Measurements from ENCODE around the gene CACYBP. TPM values are rescaled to one million over a fixed set of nuclear protein-coding genes. Genes with fewer than 3 reads are reported as not detected.
A peak's percentile ranks its signal among the peaks of the same experiment; 100 is the strongest.

The CACYBP gene
- polyA plus RNA-seq, 1 donor (not counting 4 experiments of a cell fraction or from before 2014, with no cell fraction given), result 59.3 TPM

DNA sequence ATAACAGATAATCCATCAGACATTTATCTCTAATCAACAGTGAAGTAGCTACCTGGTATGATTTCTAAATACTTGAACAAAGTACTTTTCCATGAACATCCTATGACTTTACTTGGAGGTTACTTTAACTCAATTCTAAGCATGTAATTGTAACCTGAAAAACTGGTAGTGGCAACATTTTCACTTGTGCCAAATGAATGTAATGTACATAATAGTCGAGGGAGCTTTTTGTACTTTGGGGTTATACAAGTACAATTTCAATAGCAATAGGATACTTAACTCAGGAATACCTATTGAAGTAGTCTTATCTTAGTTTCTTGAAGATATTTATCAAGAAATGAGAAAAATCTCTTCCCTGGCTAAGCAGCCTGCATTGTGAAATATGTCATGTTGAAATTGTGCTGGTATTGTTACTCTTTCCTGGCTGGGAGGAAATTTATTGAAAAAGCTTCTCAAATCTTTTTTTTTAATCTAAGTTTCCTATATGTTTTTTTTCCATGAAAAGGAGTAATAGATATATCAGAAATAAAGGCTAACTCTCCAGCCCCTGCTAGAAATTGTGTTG, 33.7 kb upstream of the CACYBP start:
- TF ChIP-seq, protein P1, sequence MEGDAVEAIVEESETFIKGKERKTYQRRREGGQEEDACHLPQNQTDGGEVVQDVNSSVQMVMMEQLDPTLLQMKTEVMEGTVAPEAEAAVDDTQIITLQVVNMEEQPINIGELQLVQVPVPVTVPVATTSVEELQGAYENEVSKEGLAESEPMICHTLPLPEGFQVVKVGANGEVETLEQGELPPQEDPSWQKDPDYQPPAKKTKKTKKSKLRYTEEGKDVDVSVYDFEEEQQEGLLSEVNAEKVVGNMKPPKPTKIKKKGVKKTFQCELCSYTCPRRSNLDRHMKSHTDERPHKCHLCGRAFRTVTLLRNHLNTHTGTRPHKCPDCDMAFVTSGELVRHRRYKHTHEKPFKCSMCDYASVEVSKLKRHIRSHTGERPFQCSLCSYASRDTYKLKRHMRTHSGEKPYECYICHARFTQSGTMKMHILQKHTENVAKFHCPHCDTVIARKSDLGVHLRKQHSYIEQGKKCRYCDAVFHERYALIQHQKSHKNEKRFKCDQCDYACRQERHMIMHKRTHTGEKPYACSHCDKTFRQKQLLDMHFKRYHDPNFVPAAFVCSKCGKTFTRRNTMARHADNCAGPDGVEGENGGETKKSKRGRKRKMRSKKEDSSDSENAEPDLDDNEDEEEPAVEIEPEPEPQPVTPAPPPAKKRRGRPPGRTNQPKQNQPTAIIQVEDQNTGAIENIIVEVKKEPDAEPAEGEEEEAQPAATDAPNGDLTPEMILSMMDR (optimal IDR thresholded peaks at IDR 0.05 in 1 of 3, IDR thresholded peaks at IDR 0.05 in 1 of 3, conservative IDR thresholded peaks at IDR 0.05 in 1 of 3; ENCODE audit: extremely low read depth in 1 of 3, insufficient read depth in 2 of 3, low read length in 3 of 3), result no peak
- no peak for TF ChIP-seq EZH2 (IDR thresholded peaks at IDR 0.05; ENCODE audit: low read length)
- Histone ChIP-seq H3K4me3 (ENCODE audit: control insufficient read depth in 2 of 3, extremely low read depth in 1 of 3, insufficient read depth in 2 of 3, low read depth in 1 of 3, low read length in 3 of 3) (no peak overlapping the region), H3K9me1 (ENCODE audit: control insufficient read depth, extremely low read depth, insufficient read depth, low read length) (no peaks in the 10 kb centered on the region), H3K9me3 (ENCODE audit: control insufficient read depth, low read depth, low read length) (no peaks in the 10 kb centered on the region), H3K27me3 (ENCODE audit: control insufficient read depth, extremely low read depth, insufficient read depth, low read length) (no peaks in the 10 kb centered on the region), H3K36me3 (ENCODE audit: control insufficient read depth in 2 of 2, extremely low read depth in 1 of 2, insufficient read depth in 2 of 2, low read length in 2 of 2) (no peaks in the 10 kb centered on the region), H4K20me1 (ENCODE audit: control insufficient read depth, extremely low read depth, insufficient read depth, low read length) (no peaks in the 10 kb centered on the region), H3K4me1 (ENCODE audit: control insufficient read depth, extremely low read depth, insufficient read depth, low read length) (peaks cover 29% of the 10 kb centered on the region), H3K79me2 (ENCODE audit: control insufficient read depth, insufficient read depth, low read length) (no peaks in the 10 kb centered on the region), H2AFZ (ENCODE audit: control insufficient read depth, low read length) (no peak overlapping the region), H3K9ac (ENCODE audit: control insufficient read depth, extremely low read depth, insufficient read depth, low read length) (no peak overlapping the region), H3K4me2 (ENCODE audit: control insufficient read depth, extremely low read depth, insufficient read depth, low read depth, low read length) (peak overlapping the region; percentile 63), H3K27ac (ENCODE audit: control insufficient read depth, insufficient read depth, low read length) (no peak overlapping the region)
- DNase-seq (ENCODE audit: low read depth, low spot score), result no peak
- no peak for FAIRE-seq
- dilution Hi-C loops (cut with MboI; ENCODE audit: extremely low pct_ligation_motif_present, low sequenced_read_pairs), result no loop called here

DNA sequence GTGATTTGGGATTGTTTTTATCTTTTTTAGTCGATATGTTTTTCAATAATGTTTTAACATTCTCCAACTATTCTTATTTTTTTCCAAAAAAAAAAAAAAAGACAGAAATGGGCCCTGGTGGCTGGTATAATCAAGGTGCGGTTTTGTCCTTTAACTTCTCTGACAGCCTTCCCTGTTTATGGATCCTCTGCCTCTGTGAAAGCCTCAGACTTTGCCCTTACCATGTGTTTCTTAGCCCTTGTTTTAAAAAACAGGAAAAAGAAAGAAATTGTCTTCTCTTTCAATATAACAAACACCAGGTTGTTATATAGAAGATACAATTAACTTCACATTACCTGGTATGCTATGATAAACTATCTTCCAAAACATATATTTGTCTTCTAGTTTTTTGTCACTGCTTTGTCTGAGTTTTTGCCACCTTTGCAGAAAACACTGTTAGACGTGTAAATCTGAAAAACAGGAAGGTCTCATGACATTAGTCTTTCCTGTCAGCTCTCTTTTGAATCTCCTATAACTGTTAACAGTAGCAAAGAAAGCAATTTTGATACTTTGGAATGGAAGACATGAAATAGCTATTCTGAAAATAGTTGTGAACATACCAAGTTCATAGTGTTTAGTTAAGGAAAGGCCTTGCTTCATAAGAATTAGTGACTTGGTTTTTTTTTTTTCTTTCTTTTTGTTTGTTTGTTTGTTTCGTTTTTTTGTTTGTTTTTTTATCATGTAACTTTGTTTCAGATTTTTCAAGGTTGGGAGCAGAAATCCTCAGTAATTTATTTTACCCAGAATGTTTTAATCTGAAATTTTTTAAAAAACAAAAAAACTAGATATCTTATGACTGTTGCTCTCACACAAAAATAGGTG, 31.7 kb upstream of the CACYBP start:
- Histone ChIP-seq H3K9ac (ENCODE audit: control insufficient read depth, extremely low read depth, insufficient read depth, low read length) (no peak overlapping the region), H3K4me1 (ENCODE audit: control insufficient read depth, extremely low read depth, insufficient read depth, low read length) (peaks cover 32% of the 10 kb centered on the region), H3K27ac (ENCODE audit: control insufficient read depth, insufficient read depth, low read length) (no peak overlapping the region), H3K9me3 (ENCODE audit: control insufficient read depth, low read depth, low read length) (no peaks in the 10 kb centered on the region), H3K36me3 (ENCODE audit: control insufficient read depth in 2 of 2, extremely low read depth in 1 of 2, insufficient read depth in 2 of 2, low read length in 2 of 2) (no peaks in the 10 kb centered on the region), H4K20me1 (ENCODE audit: control insufficient read depth, extremely low read depth, insufficient read depth, low read length) (no peaks in the 10 kb centered on the region), H2AFZ (ENCODE audit: control insufficient read depth, low read length) (no peak overlapping the region), H3K27me3 (ENCODE audit: control insufficient read depth, extremely low read depth, insufficient read depth, low read length) (no peaks in the 10 kb centered on the region), H3K9me1 (ENCODE audit: control insufficient read depth, extremely low read depth, insufficient read depth, low read length) (no peaks in the 10 kb centered on the region), H3K4me2 (ENCODE audit: control insufficient read depth, extremely low read depth, insufficient read depth, low read depth, low read length) (no peak overlapping the region), H3K79me2 (ENCODE audit: control insufficient read depth, insufficient read depth, low read length) (no peaks in the 10 kb centered on the region), H3K4me3 (ENCODE audit: control insufficient read depth in 2 of 3, extremely low read depth in 1 of 3, insufficient read depth in 2 of 3, low read depth in 1 of 3, low read length in 3 of 3) (no peak overlapping the region)
- DNase-seq (ENCODE audit: low read depth, low spot score) (no peak), FAIRE-seq (no peak)
- dilution Hi-C loops (cut with MboI; ENCODE audit: extremely low pct_ligation_motif_present, low sequenced_read_pairs), result no loop called here
- no peak for TF ChIP-seq EZH2 (IDR thresholded peaks at IDR 0.05; ENCODE audit: low read length)
- TF ChIP-seq, protein P1 (optimal IDR thresholded peaks at IDR 0.05 in 1 of 3, IDR thresholded peaks at IDR 0.05 in 1 of 3, conservative IDR thresholded peaks at IDR 0.05 in 1 of 3; ENCODE audit: extremely low read depth in 1 of 3, insufficient read depth in 2 of 3, low read length in 3 of 3), result no peak
